IPS-20b (cell line): ENCODE measurements around the gene RASA3.
"Not testable (repeated sequence)": the region's sequence is repeated elsewhere in the genome, so short reads cannot be mapped to it uniquely, and the experiment has no call there.

Experiments
- H3K27ac ChIP-seq: one replicate; pipeline ENCODE4 v1.5.1; 2013; ENCODE audit warnings: low read length
- H3K27me3 ChIP-seq: 2 replicates; pipeline ENCODE4 v1.6.1; 2013; ENCODE audit warnings: mild to moderate bottlenecking, low read length, inconsistent platforms; ENCODE audit not compliant: insufficient read depth
- H3K36me3 ChIP-seq: 2 replicates; pipeline ENCODE4 v1.6.1; 2013; ENCODE audit warnings: low read depth, mild to moderate bottlenecking, inconsistent platforms, low read length, moderate library complexity; ENCODE audit not compliant: insufficient read depth
- H3K4me1 ChIP-seq: 2 replicates; pipeline ENCODE4 v1.6.1; 2013; ENCODE audit warnings: mild to moderate bottlenecking, control low read depth, inconsistent platforms, low read length, moderate library complexity; ENCODE audit not compliant: insufficient read depth
- H3K4me3 ChIP-seq: 2 replicates; pipeline ENCODE4 v1.5.1; 2013; ENCODE audit warnings: mild to moderate bottlenecking, low read length, inconsistent platforms
- H3K9ac ChIP-seq: 2 replicates; pipeline ENCODE4 v1.6.1; 2013; ENCODE audit warnings: low read depth, mild to moderate bottlenecking, inconsistent platforms, low read length, moderate library complexity
- H3K9me3 ChIP-seq: 2 replicates; pipeline ENCODE4 v1.6.1; 2013; ENCODE audit warnings: mild to moderate bottlenecking, low read depth, low read length, inconsistent platforms; ENCODE audit not compliant: insufficient read depth

Gene RASA3

DNA sequence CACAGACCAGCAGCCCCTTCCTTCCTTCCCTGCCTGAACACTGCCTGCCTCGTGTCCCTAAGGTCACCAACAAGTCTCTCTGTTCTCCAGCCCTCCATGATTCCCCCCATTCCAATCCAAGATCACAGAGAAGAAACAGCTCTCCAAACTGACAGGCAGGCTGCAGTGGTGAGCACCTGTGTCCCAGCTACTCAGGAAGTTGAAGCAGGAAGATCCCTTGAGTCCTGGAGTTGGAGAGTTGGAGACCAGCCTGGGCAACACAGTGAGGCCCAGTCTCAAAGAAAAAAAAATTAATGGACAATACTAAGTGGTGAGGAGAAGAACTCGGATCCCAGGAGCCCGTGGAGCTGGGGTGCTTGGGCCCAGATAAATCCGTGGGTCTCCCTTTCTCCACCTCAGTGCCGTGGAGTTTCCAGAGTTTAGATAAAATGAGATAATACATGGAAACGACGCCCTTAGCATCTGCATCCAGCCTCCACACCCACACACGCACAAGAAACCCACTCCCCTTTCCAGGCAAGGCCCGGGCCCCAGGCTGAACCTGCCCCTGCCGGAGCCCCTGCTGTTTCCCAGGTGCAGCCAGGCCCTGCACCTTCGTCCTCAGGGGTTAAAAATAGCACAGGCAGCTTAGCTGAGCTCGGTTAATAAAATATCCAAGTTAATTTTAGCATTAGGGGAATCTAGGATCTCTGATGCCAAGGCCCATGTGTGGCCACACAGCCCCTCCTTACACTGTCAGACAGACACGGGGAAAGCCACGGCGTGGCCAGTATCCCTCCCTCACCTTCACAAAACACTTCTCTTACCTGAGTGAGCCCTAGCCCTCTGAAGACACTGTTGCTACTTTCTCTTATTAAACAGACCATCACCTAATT, 4.7 kb downstream of the RASA3 start:
- no peak overlapping the region for H3K9ac ChIP-seq
- H3K4me1 ChIP-seq, result peaks cover 20% of the 10 kb centered on the region
- peaks cover 28% of the 10 kb centered on the region for H3K27me3 ChIP-seq
- H3K4me3 ChIP-seq, result no peak overlapping the region
- H3K9me3 ChIP-seq, result no peaks in the 10 kb centered on the region
- H3K36me3 ChIP-seq, result no peaks in the 10 kb centered on the region
- H3K27ac ChIP-seq, result no peak overlapping the region

DNA sequence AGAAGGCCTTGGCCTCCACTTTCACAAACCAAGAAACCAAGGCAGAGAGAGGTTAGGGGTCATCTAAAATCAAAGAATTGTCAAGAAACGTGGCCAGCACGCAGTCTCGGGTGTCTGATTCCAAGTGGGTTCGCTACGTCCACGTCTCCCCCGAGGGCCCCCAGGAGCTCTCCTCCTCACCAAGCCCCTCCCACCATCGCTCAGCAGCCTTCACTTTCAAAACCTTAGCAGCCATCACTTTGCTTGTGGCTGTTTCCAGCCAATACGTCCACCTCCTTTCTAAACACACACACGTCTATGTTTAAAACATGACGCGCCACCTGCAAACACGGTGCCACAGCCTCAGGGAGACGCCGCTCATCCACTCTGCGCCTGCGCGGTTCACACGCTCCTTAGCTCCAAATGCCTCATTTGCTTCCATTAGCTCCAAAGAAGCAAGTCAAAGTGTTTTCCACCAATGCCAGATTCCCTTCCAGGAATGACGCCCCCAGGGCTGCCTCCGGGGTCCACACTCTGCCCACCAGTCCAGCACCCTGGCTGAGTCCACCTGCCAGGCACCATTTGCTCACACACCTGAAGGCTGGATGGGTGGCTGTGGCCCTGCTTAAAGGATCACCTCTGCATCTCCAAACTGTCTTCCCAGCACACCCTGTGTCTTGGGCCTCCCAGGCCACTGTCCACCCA, 5.5 kb downstream of the RASA3 start:
- Histone ChIP-seq H3K9me3 (no peaks in the 10 kb centered on the region), H3K4me3 (no peak overlapping the region), H3K27ac (no peak overlapping the region), H3K9ac (no peak overlapping the region), H3K36me3 (no peaks in the 10 kb centered on the region), H3K4me1 (peaks cover 20% of the 10 kb centered on the region), H3K27me3 (peaks cover 28% of the 10 kb centered on the region)

DNA sequence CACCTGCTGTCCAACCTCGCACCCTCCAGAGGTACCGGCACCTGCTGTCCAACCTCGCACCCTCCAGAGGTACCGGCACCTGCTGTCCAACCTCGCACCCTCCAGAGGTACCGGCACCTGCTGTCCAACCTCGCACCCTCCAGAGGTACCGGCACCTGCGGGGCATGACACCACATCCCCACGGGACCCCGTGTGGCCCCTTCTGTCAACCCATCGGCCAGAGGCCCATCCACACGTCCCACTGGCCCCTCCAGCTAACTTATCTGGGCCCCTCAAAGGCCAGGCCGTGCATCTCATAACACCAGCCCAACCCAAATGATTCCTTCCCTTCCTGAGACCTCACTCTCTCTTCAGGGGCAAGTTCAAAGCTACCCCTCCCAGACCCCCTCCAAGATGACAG, 6.3 kb downstream of the RASA3 start:
- H3K9ac ChIP-seq, H3K9me3 ChIP-seq, H3K36me3 ChIP-seq, H3K4me3 ChIP-seq, H3K27ac ChIP-seq: not testable (repeated sequence)
- Histone ChIP-seq H3K27me3 (peaks cover 20% of the 10 kb centered on the region), H3K4me1 (peaks cover 20% of the 10 kb centered on the region)

DNA sequence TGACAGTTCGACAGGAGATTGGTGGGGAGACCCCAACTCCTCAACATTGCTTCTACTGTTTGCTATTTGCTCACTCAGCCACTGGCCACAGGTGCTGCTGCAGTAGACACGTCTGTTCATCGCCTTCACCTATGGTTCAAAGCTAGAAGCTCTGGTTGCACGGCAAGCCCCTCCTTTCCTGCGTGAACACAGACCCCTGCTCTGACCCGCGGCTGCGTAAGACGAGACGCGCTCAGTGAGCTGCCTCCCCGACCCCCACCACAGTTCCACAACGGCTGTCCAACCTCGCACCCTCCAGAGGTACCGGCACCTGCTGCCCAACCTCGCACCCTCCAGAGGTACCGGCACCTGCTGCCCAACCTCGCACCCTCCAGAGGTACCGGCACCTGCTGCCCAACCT, 6.8 kb downstream of the RASA3 start:
- Histone ChIP-seq H3K27ac (no peak overlapping the region), H3K36me3 (no peaks in the 10 kb centered on the region), H3K4me1 (peaks cover 21% of the 10 kb centered on the region), H3K9ac (no peak overlapping the region), H3K27me3 (peaks cover 15% of the 10 kb centered on the region), H3K9me3 (no peaks in the 10 kb centered on the region), H3K4me3 (no peak overlapping the region)

DNA sequence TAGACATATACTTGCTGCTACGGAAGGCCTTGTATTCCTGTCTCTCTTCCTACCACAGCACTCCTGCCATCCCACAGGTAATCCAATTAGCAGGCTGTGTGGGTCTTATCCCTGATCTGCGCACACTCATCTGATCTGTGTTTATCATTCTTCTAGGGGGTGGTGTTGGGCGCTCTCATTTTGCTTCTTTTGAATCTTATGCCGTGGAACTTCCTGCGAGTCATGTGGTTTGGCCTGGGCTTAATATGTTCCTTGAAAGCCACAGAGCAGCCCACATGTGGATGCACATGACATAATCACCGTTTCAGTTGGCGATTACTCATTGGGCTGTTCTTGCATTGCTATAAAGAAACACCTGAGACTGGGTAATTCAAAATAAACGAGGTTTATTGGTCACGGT, 7.5 kb downstream of the RASA3 start:
- Histone ChIP-seq H3K4me1 (peaks cover 15% of the 10 kb centered on the region), H3K36me3 (no peaks in the 10 kb centered on the region), H3K9ac (no peak overlapping the region), H3K27ac (no peak overlapping the region), H3K27me3 (peaks cover 8% of the 10 kb centered on the region), H3K9me3 (no peaks in the 10 kb centered on the region), H3K4me3 (no peak overlapping the region)

DNA sequence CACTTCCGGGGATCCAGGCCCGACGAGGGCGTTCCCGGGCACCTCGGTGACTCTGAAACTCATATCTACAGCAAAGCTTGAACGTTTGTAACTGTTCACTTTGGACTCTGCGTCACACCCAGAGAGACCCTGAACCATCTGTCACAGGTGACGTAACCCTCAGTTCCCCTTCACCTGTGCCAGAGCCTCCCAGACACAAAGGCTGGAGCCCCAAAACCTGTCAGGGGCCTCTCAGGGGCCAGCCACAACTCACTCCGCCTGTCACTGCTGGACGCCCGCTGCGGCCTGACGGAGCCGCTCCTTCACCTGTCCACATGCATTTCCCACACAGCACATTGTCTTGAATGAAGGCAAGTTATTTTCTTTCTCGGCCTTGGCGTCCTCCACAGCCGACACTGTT, 8.0 kb downstream of the RASA3 start:
- peaks cover 10% of the 10 kb centered on the region for H3K4me1 ChIP-seq
- H3K27ac ChIP-seq, result no peak overlapping the region
- 0 out of 2 replicates have a peak, but pooled peaks cover 3% of the 10 kb centered on the region for H3K27me3 ChIP-seq
- H3K9me3 ChIP-seq, result no peaks in the 10 kb centered on the region
- no peaks in the 10 kb centered on the region for H3K36me3 ChIP-seq
- H3K4me3 ChIP-seq, result no peak overlapping the region
- no peak overlapping the region for H3K9ac ChIP-seq

DNA sequence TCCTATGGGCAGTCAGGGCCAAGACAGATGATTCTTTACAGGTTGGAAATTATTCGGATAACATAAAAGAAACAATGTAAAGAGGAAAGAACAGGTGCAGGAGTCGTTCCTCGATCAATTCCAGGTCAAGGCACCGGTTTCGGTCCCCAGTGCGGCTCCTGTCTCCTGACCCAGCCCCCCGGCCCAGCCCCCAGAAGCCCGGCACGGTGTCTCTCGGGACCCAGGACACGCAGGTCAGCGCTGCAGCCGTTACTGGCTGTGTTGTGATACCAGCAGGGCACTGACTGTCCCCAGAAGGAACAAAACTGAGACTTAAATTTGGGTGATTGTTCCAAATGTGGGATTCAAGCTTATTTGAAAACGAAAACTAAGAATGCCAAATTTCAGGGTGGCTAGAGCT, 8.5 kb downstream of the RASA3 start:
- H3K4me3 ChIP-seq, result no peak overlapping the region
- peaks cover 4% of the 10 kb centered on the region for H3K4me1 ChIP-seq
- H3K9me3 ChIP-seq, result no peaks in the 10 kb centered on the region
- H3K27ac ChIP-seq, result no peak overlapping the region
- H3K36me3 ChIP-seq, result no peaks in the 10 kb centered on the region
- no peak overlapping the region for H3K9ac ChIP-seq
- no peaks in the 10 kb centered on the region for H3K27me3 ChIP-seq

DNA sequence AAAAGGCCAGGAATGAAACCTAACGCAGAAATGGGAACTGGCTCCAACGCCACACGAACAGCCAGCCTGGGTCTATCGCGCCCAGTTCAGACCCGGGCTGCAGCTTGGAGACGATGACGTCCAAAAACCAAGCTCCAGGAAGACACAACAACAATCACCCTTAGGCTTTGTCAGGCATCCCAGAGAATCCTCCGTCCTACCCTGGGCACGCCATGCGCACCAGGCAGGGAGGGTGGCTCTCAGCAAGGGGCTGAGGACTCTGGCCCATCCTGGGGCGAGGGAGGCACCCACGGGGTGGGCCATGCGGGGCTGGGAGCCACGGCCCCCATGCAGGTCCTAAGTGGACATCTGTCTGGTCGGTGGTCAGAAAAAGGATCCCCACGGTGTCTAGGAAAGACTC, 9.0 kb downstream of the RASA3 start:
- no peak overlapping the region for H3K27ac ChIP-seq
- H3K9me3 ChIP-seq, result no peaks in the 10 kb centered on the region
- peaks cover 6% of the 10 kb centered on the region for H3K4me1 ChIP-seq
- no peaks in the 10 kb centered on the region for H3K27me3 ChIP-seq
- no peaks in the 10 kb centered on the region for H3K36me3 ChIP-seq
- H3K4me3 ChIP-seq, result no peak overlapping the region
- H3K9ac ChIP-seq, result no peak overlapping the region

DNA sequence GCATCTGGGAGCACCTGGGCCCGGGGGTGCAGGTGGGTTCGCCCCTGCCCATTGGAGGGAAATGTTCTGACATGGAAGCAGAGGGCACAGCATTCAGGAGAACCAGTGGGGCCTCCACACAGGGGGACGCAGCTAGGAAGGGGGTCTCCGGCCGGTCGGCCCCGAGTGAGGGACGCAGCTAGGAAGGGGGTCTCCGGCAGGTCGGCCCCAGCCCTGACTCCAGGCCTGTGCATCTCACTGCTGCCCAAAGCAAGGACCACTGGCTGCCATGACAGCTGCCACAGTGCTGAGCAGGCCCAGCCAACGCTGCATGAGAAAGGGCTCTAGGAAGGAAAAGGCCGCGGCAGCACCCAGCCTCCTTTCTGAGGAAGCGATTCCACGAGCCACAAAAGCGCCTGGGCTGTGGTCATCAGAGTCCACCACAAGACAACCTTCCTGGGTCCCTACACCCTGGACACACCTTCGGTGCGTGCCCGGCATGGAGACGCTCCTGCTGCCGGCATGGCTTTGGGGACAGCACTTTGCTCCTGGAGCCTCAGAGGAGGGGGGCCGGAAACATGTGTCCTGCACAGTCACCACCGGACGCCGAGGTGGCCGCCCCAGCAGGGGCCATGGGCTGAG, 9.7 kb downstream of the RASA3 start:
- Histone ChIP-seq H3K9ac (no peak overlapping the region), H3K4me3 (no peak overlapping the region), H3K4me1 (peaks cover 10% of the 10 kb centered on the region), H3K9me3 (no peaks in the 10 kb centered on the region), H3K27me3 (no peaks in the 10 kb centered on the region), H3K36me3 (no peaks in the 10 kb centered on the region), H3K27ac (no peak overlapping the region)

DNA sequence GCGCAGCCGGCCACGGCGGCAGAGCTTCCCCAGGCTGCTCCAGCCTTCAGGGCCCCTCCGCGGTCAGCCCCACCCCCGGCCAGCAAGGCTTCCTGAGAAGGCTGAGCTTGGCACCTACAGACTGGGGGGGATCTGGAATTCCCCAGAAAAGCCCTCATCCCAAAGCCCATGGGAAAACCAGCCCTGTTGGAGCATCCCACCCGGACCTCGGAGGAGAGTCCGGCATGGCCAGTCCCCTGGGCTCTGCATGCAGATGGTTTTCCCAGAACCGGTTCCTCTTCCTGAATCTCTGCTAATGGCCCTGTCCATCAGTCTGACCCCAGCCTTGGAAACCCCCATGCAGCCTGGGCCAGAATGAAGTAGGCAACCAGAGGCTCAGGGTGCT, 10.3 kb downstream of the RASA3 start:
- H3K9ac ChIP-seq, result no peak overlapping the region
- H3K4me1 ChIP-seq, result peaks cover 10% of the 10 kb centered on the region
- no peaks in the 10 kb centered on the region for H3K9me3 ChIP-seq
- no peaks in the 10 kb centered on the region for H3K36me3 ChIP-seq
- no peak overlapping the region for H3K27ac ChIP-seq
- no peak overlapping the region for H3K4me3 ChIP-seq
- H3K27me3 ChIP-seq, result no peaks in the 10 kb centered on the region

DNA sequence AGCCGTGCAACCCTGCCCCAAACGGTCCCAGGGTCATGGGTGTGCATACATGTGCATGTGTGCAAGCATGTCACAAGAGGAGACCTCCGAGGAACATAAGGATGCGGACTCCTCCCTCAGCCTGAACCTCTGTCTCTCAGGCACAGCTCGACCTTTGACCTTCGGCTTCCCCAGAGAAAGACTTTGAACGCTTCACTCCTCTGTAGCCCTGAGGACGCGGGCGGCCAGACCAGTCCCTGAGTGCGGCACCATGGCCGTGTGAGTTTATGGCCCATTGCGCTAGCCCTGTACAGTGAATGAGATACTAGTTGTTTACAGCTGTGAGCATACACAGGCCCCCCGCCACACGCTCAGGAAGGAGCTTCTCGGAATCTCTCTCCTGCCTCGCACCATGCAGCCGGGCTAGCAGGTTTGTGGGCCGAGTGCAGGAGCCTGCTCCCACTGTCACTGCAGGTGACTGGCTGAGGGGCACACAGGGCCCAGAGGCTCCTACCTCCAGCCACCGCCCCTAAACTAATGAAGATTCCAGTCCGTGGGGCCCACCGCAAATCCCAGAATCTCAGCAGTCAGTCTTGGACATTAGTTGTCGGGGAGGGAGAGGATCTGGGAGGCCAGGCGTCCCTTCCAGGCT, 10.8 kb downstream of the RASA3 start:
- Histone ChIP-seq H3K27ac (no peak overlapping the region), H3K27me3 (no peaks in the 10 kb centered on the region), H3K9ac (no peak overlapping the region), H3K36me3 (no peaks in the 10 kb centered on the region), H3K9me3 (no peaks in the 10 kb centered on the region), H3K4me1 (peaks cover 10% of the 10 kb centered on the region), H3K4me3 (no peak overlapping the region)
